ENCODE data around the gene SMAD3.

The SMAD3 gene

GRCh38 chr15:67196672-67197363, 131.4 kb downstream of the SMAD3 start:
- DNase-seq (ENCODE audit: low spot score), result no peak

GRCh38 chr15:67197364-67197695, 131.9 kb downstream of the SMAD3 start:
- no peak for DNase-seq (ENCODE audit: low spot score)

GRCh38 chr15:67198157-67198754, 132.9 kb downstream of the SMAD3 start:
- no peak for DNase-seq (ENCODE audit: low spot score)

GRCh38 chr15:67199391-67199790, 134.0 kb downstream of the SMAD3 start:
- no peak for DNase-seq (ENCODE audit: low spot score)

GRCh38 chr15:67199881-67200763, 134.7 kb downstream of the SMAD3 start:
- DNase-seq (ENCODE audit: low spot score), result no peak

GRCh38 chr15:67201136-67201535, 135.7 kb downstream of the SMAD3 start:
- DNase-seq (ENCODE audit: low spot score), result no peak

GRCh38 chr15:67202091-67202490, 136.7 kb downstream of the SMAD3 start:
- no peak for DNase-seq (ENCODE audit: low spot score)

GRCh38 chr15:67202991-67203390, 137.6 kb downstream of the SMAD3 start:
- DNase-seq (ENCODE audit: low spot score), result no peak

- no peak for DNase-seq (ENCODE audit: low spot score)
Observed at GRCh38 chr15:67207555-67208207, 142.3 kb downstream of the SMAD3 start.

- no peak for DNase-seq (ENCODE audit: low spot score)
Observed at GRCh38 chr15:67208396-67208795, 143.0 kb downstream of the SMAD3 start.

- DNase-seq (ENCODE audit: low spot score), result no peak
Observed at GRCh38 chr15:67210555-67211168, 145.3 kb downstream of the SMAD3 start.

GRCh38 chr15:67212684-67213367, 147.4 kb downstream of the SMAD3 start:
- no peak for DNase-seq (ENCODE audit: low spot score)

GRCh38 chr15:67215102-67215501, 149.7 kb downstream of the SMAD3 start:
- no peak for DNase-seq (ENCODE audit: low spot score)

GRCh38 chr15:67216859-67217258, 151.5 kb downstream of the SMAD3 start:
- DNase-seq (ENCODE audit: low spot score), result no peak

- DNase-seq (ENCODE audit: low spot score), result no peak
Observed at GRCh38 chr15:67218428-67218827, 153.0 kb downstream of the SMAD3 start.

- DNase-seq (ENCODE audit: low spot score), result no peak
Observed at GRCh38 chr15:67219288-67219687, 153.9 kb downstream of the SMAD3 start.

GRCh38 chr15:67224889-67225288, 159.5 kb downstream of the SMAD3 start:
- DNase-seq (ENCODE audit: low spot score), result no peak

- no peak for DNase-seq (ENCODE audit: low spot score)
Observed at GRCh38 chr15:67225336-67225735, 159.9 kb downstream of the SMAD3 start.

- no peak for DNase-seq (ENCODE audit: low spot score)
Observed at GRCh38 chr15:67227431-67227830, 162.0 kb downstream of the SMAD3 start.

GRCh38 chr15:67227846-67228245, 162.4 kb downstream of the SMAD3 start:
- DNase-seq (ENCODE audit: low spot score), result no peak

- no peak for DNase-seq (ENCODE audit: low spot score)
Observed at GRCh38 chr15:67228286-67228685, 162.9 kb downstream of the SMAD3 start.

GRCh38 chr15:67230504-67230903, 165.1 kb downstream of the SMAD3 start:
- no peak for DNase-seq (ENCODE audit: low spot score)
